MM.1S (cell line): ENCODE results near the gene CAMK1G.

Experiments
- EZH2 ChIP-seq: fragments of 300-600 bp; sonication (generic); optimal IDR thresholded peaks from 2 replicates; pipeline ENCODE3; 2017; ENCODE audit warnings: low read depth, mild to moderate bottlenecking, antibody characterized with exemption, low read length, mixed read lengths
- EZH2phosphoT487 ChIP-seq: fragments of 300-600 bp; sonication (generic); IDR thresholded peaks from 2 replicates; pipeline ENCODE4 v1.6.1; 2018; ENCODE audit warnings: antibody characterized with exemption, low read length
- TF ChIP-seq, protein P1 (sequence below): fragments of 300-600 bp; sonication (generic); IDR thresholded peaks from 2 replicates; pipeline ENCODE4 v1.5.1; 2016; ENCODE audit warnings: antibody characterized with exemption, low read length, mixed read lengths

DNA sequence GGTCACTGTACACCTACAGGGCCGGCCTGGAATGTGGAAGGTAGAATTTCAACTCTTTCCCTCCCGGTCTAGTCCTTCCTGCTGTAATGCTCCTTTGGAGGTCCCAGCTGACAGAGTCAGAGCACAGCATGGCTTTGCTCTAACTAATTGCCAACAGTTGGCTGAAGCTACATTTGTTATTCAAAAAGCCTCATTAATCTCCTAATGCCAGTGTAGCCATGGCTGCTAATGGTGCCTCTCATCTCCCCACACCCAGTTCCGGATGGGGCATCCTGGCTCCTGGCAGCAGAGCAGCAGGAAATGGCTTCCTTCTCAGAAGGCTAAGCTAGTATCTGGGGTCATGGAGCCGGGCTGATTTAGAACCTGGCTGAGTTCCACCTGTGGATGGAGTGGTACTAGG, 18.7 kb upstream of the CAMK1G start:
- TF ChIP-seq, protein P1, sequence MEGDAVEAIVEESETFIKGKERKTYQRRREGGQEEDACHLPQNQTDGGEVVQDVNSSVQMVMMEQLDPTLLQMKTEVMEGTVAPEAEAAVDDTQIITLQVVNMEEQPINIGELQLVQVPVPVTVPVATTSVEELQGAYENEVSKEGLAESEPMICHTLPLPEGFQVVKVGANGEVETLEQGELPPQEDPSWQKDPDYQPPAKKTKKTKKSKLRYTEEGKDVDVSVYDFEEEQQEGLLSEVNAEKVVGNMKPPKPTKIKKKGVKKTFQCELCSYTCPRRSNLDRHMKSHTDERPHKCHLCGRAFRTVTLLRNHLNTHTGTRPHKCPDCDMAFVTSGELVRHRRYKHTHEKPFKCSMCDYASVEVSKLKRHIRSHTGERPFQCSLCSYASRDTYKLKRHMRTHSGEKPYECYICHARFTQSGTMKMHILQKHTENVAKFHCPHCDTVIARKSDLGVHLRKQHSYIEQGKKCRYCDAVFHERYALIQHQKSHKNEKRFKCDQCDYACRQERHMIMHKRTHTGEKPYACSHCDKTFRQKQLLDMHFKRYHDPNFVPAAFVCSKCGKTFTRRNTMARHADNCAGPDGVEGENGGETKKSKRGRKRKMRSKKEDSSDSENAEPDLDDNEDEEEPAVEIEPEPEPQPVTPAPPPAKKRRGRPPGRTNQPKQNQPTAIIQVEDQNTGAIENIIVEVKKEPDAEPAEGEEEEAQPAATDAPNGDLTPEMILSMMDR, result no peak
- no peak for TF ChIP-seq EZH2
- no peak for TF ChIP-seq EZH2phosphoT487
